ENCODE results near the gene RFESD. TPM values are rescaled to one million over a fixed set of nuclear protein-coding genes. Genes with fewer than 3 reads are reported as not detected.
A peak's percentile ranks its signal among the peaks of the same experiment; 100 is the strongest.

RFESD gene
- total RNA-seq, 4 donors from 2014 or later: 0.63 to 3.7 (median 2.5) TPM

DNA sequence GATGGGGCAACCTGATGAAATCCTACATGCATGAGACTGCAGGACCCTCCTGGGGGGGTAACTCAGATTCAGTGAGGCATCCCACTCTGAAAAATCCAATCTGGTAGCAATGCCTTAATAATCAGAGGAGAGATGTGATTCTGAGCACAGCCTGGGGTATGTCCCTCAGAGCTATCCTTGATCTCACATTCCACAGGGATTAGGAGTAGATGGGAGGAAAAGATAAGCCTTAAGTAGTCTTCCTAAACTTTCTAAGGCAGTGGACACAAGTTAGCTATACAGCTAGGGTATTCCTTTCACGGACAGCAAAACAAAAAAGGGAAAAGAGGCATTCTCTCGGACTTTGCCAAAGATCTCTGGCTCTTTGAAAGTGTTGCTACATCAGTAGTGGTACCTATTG, 40.1 kb downstream of the RFESD start:
- Histone ChIP-seq H3K9me3 (no peaks in the 10 kb centered on the region), H3K4me3 (replicated peaks in 1 of 3) (no peak overlapping the region), H3K27ac (no peak overlapping the region), H3K36me3 (no peaks in the 10 kb centered on the region), H3K27me3 (no peaks in the 10 kb centered on the region), H3K4me1 (no peaks in the 10 kb centered on the region)
- TF ChIP-seq, protein P1, sequence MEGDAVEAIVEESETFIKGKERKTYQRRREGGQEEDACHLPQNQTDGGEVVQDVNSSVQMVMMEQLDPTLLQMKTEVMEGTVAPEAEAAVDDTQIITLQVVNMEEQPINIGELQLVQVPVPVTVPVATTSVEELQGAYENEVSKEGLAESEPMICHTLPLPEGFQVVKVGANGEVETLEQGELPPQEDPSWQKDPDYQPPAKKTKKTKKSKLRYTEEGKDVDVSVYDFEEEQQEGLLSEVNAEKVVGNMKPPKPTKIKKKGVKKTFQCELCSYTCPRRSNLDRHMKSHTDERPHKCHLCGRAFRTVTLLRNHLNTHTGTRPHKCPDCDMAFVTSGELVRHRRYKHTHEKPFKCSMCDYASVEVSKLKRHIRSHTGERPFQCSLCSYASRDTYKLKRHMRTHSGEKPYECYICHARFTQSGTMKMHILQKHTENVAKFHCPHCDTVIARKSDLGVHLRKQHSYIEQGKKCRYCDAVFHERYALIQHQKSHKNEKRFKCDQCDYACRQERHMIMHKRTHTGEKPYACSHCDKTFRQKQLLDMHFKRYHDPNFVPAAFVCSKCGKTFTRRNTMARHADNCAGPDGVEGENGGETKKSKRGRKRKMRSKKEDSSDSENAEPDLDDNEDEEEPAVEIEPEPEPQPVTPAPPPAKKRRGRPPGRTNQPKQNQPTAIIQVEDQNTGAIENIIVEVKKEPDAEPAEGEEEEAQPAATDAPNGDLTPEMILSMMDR (IDR thresholded peaks at IDR 0.05): no peak
- TF ChIP-seq POLR2A (IDR thresholded peaks at IDR 0.05): no peak
- intact Hi-C loops (cut with DNase I): no loop called here
- 71 to 83% methylated on average over 2 of the region's 2 CpGs for WGBS, 2 donors
- DNase-seq: no peak

DNA sequence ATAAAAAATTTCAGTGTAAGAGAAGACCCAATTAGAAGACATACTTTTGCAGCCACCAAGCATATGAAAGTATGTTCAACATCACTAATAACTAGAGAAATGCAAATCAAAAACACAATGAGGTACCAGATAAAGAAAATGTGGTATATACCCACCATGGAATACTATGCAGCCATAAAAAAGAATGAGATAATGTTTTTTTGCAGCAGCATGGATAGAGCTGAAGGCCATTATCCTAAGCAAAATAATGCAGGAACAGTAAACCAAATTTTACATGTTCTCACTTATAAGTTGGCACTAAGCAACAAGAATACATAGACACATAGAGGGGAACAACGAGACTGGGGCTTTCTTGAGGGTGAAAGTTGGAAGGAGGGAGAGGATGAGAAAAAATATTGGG, 43.1 kb downstream of the RFESD start:
- no peaks in the 10 kb centered on the region for H3K27me3 ChIP-seq
- H3K27ac ChIP-seq: no peak overlapping the region
- 98% methylated on average over 1 of the region's 1 CpG for WGBS, 2 donors
- intact Hi-C loops (cut with DNase I): no loop called here
- no peak for TF ChIP-seq POLR2A (IDR thresholded peaks at IDR 0.05)
- TF ChIP-seq, protein P1 (IDR thresholded peaks at IDR 0.05): no peak
- no peak for DNase-seq
- H3K9me3 ChIP-seq: no peaks in the 10 kb centered on the region
- H3K36me3 ChIP-seq: no peaks in the 10 kb centered on the region
- no peak overlapping the region for H3K4me3 ChIP-seq (replicated peaks in 1 of 3)
- H3K4me1 ChIP-seq: no peaks in the 10 kb centered on the region

DNA sequence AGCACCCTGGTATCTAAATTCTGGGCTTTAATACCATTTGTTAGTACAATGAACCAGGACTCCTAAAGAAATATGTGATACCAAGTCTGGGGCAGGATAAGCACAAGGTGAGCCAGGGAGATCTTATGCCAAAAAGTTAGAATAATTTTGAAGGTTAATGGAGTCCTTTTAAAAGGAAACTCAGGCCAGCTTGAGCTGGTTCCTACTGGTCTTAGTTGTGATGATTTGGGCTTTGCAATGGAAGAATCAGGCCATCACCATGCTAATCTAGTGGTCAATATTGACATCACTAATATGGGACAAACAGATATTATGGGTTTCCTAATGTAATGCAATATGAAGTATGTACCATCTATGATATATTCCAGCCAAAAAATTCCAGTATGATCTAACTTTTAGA, 43.8 kb downstream of the RFESD start:
- Histone ChIP-seq H3K27me3 (no peaks in the 10 kb centered on the region), H3K4me1 (no peaks in the 10 kb centered on the region), H3K4me3 (replicated peaks in 1 of 3) (no peak overlapping the region), H3K27ac (no peak overlapping the region), H3K9me3 (no peaks in the 10 kb centered on the region), H3K36me3 (no peaks in the 10 kb centered on the region)
- no peak for DNase-seq
- intact Hi-C loops (cut with DNase I): no loop called here
- TF ChIP-seq, protein P1 (IDR thresholded peaks at IDR 0.05): no peak
- TF ChIP-seq POLR2A (IDR thresholded peaks at IDR 0.05): no peak

DNA sequence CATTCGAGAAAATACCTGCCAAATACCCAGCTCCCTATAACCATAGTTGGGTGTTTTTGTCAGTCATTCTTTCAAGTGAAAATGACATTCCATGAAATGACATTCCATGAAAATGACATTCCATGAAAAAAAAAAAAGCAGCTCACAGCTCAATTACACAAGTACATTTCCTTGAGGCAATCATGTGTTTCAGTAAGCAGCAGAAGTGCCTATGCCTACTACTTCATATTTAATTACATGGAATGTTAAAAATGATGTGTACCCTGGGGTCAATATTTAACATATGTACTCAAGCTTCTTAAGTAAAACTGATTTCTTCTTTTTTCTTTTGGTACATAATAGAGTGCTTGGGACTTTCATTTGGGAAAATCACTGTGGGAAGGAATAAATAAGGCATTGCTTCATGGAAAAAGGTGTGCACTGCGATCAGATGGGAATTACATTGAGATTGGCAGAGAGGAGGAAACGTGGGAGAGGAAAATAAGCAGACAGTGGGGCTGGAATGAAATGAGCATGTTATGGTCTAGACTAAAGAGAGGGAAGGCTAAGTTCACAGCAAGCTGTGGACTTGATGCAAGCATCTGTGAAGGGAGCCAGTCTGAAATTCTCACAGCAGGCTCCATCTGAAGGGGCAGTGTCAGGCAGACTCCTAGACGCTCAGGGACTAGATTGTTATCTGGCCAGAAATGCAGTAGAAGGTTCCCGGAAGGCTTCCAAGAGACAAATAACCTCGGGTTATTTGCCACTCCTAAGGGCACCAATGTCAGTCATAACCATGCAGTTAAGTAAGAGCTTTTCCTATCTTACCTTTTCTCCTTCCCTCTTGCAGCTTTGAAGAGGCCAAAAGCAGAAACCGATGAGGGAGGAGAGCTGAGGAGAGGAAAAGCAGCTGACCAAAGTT, 51.5 kb downstream of the RFESD start:
- TF ChIP-seq, protein P1 (IDR thresholded peaks at IDR 0.05): no peak
- no peak for TF ChIP-seq POLR2A (IDR thresholded peaks at IDR 0.05)
- Histone ChIP-seq H3K27me3 (no peaks in the 10 kb centered on the region), H3K27ac (peak overlapping the region; percentile 44 to 67 (median 62)), H3K36me3 (no peaks in the 10 kb centered on the region), H3K4me3 (replicated peaks in 1 of 3) (no peak overlapping the region), H3K9me3 (no peaks in the 10 kb centered on the region), H3K4me1 (peaks cover 17 to 18% of the 10 kb centered on the region in 2 donors)
- WGBS, 2 donors: 31 to 43% methylated on average over 7 of the region's 7 CpGs
- intact Hi-C loops (cut with DNase I): no loop called here
- DNase-seq: no peak

DNA sequence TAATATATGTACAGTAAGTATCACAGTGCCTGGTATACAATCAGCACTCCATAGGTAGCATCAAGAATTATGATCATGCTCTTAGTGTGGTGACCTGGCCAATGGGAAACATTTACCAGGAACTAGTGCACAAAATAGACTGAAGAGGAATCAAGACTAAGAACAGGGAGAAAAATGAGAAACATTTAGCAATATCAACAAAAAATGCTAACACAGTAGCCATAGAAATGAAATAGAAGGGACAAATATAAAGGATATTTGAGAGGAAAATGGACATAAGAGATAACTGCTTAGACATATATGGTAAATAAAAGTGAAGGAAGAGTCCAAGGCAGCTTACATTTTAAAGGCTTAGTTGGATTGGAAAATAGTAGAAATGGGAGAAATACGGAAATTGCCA, 52.8 kb downstream of the RFESD start:
- intact Hi-C loops (cut with DNase I): no loop called here
- no peaks in the 10 kb centered on the region for H3K9me3 ChIP-seq
- no peaks in the 10 kb centered on the region for H3K27me3 ChIP-seq
- H3K27ac ChIP-seq: no peak overlapping the region
- DNase-seq: no peak
- peaks cover 17 to 18% of the 10 kb centered on the region in 2 donors for H3K4me1 ChIP-seq
- 94 to 96% methylated on average over 1 of the region's 1 CpG for WGBS, 2 donors
- H3K4me3 ChIP-seq (replicated peaks in 1 of 3): no peak overlapping the region
- no peak for TF ChIP-seq POLR2A (IDR thresholded peaks at IDR 0.05)
- TF ChIP-seq, protein P1 (IDR thresholded peaks at IDR 0.05): no peak
- no peaks in the 10 kb centered on the region for H3K36me3 ChIP-seq
